HG03060 (cell line): Measurements from ENCODE around the gene LBR.

Experiments used
- ATAC-seq: cut with Tn5 transposase; IDR thresholded peaks from one replicate; pipeline ENCODE4 v1.9.1; 2021; ENCODE audit warnings: low read depth, moderate number of reproducible peaks; ENCODE audit not compliant: unreplicated experiment

LBR gene

GRCh38 chr1:225446981-225447615 lies 19.3 kb upstream of the LBR start:
- ATAC-seq: no peak

GRCh38 chr1:225446595-225446960 lies 18.7 kb upstream of the LBR start:
- no peak for ATAC-seq

DNA sequence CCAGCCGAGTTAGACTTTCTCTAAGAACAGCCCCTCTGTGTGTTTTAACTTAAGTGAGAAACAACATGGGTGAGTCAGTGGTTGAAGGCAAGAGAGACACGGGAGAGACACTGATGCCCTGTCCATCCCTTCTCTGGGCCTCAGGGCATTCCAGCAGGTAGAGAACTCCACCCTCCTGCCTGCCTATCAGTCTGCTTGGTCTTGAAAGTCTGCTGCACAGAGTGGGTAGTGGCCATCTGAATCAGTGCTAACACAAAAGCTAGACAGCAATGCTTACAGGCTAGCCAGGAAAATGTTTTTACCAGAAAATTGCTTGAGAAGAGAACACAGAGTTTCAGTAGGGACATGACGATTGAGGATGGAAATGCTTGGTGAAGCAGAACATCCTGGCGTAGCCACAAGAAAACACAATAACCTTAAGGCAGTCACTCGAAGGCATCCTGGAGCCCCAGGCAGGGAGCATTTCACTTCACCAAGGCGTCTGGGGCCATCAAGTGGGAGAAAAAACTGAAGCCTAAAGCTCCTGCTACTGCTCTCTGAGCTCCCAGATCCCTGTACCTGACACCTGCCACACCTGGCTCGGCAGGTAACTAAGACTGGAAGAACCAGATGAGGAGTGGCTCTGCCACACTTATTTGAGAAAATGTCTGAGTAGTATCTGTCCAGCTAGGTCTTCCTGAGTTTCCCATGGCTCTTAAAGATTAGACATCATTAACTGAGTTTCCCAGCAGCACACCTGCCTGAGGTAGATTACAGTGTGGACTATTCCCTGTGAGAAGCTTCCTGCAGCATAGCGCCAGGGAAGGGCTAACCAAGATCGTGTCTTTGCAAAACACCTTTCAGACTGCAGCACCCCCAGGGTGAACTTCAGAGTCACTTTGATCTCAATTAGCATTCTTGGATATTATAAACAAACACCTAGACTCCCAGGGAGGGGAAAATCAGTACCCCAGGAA lies 18.1 kb upstream of the LBR start:
- ATAC-seq: no peak

- no peak for ATAC-seq
Observed at GRCh38 chr1:225442123-225442505, 14.3 kb upstream of the LBR start.

DNA sequence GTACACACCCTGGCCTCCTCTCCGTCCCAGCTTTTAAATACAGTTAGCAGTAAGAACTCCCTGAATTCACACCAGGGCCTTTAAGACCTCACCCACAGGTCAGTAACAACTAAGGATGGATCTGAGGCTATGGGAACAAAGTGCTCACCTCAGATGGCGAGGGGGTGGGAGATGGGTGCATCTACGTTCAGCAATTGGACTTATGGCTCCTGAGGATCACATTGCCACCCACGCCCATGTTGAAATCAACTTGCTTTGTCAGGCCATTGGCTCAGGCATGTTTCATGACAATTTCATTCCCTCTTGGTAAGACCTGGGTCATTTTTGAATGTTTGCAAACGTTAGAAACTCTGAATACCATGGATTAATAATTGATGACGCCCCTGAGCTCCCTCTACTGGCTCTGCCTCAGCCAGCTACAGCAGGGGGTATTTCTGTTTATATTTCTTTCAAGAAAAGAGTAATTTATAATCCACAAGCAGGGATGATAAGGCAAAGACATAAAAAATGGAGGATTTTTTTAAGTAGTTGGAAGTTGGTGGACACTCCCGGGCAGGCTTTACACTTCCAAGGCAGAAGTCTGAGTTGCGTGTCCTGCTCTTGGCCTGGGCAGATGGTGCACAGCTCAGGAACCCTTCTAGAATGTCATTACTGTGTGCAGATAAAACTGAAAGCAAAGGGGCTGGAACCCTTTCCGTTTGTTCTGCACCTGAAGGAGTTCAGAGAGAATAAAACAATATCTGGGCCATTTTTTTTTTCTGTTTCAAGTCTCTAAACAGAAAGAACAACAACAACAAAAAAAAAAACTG lies 13.7 kb upstream of the LBR start:
- ATAC-seq: no peak

DNA sequence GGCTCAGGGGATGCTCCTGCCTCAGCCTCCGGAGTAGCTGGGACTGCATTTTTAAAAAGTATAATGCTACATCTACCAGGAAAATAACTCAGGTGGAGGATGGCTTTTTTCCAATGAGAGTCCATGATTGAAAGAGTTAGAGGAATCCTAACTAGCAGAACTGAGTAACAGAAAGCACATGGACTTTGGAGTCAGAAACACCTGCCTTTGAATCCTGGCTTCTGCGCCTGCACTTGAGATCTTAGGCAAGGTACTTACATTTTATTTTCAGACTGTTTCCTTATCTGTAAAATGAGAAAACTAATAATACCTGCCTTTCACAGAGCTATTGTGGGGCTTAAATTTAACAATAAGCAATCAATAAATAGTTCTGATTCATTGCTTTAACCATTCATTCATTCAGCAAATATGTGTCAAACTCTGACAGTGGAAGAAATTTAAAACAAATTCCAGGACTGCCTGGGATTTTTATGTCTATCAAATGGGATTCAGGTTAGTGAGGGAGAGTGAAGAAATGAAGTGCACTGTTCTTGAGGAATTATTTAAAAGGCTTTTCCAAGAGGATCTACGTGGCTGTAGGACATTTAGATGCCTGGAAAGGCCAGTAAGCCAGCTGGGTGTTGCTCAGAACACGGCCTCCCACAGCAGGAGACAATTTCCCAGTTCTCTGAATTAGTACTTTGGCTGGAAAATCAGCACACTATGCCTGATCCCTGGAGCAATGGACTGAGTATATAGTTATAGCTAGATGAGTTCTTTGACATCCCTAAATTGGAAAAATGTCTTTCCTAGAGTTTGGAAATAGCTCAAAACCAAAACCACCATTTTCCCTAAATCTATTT lies 12.8 kb upstream of the LBR start:
- no peak for ATAC-seq

- ATAC-seq: no peak
Observed at GRCh38 chr1:225437710-225438437, 10.0 kb upstream of the LBR start.

- no peak for ATAC-seq
Observed at GRCh38 chr1:225435957-225436392, 8.1 kb upstream of the LBR start.

- ATAC-seq: no peak
Observed at GRCh38 chr1:225435487-225435886, 7.6 kb upstream of the LBR start.

DNA sequence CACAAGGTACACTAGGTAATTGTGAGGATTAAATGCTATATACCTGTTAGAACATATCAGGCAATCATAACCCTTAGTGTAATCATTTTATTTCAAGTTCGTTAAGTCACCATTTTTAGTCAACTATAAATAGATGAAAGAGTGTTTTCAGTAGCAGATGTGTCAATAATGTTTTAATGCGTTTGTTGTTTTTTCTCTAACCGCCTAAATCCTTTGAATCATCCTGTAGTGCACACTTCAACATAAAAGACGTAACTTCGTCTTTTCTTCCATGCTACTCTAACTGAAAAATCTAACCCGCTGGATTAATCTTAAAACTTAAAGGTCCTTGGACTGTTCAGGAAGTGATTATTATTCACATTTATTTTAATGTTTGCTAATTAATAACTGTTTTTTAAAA lies 7.2 kb upstream of the LBR start:
- ATAC-seq: no peak

DNA sequence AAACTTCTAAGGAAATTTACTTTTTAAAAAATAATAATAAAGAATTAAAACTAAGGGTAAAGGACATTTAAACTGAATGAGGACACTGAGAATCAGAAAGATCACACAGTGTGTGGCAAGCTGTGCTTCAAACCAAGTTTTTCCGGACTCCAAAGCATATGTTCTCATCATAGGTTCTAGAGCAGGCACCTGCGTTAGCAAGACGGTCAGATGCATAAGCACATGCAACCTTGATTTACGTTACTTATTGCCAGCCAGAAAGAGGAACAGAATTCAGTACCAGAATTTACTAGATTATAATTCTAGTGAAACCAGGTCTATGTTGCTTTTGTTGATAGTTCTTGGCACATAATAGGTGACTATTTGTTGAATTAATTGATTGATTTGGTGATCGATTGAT lies 6.2 kb upstream of the LBR start:
- no peak for ATAC-seq

GRCh38 chr1:225431081-225431863 lies 3.4 kb upstream of the LBR start:
- ATAC-seq: no peak

- no peak for ATAC-seq
Observed at GRCh38 chr1:225430301-225430700, 2.5 kb upstream of the LBR start.

- ATAC-seq: peak; percentile 9
Observed at GRCh38 chr1:225428881-225429455, 1.1 kb upstream of the LBR start.

DNA sequence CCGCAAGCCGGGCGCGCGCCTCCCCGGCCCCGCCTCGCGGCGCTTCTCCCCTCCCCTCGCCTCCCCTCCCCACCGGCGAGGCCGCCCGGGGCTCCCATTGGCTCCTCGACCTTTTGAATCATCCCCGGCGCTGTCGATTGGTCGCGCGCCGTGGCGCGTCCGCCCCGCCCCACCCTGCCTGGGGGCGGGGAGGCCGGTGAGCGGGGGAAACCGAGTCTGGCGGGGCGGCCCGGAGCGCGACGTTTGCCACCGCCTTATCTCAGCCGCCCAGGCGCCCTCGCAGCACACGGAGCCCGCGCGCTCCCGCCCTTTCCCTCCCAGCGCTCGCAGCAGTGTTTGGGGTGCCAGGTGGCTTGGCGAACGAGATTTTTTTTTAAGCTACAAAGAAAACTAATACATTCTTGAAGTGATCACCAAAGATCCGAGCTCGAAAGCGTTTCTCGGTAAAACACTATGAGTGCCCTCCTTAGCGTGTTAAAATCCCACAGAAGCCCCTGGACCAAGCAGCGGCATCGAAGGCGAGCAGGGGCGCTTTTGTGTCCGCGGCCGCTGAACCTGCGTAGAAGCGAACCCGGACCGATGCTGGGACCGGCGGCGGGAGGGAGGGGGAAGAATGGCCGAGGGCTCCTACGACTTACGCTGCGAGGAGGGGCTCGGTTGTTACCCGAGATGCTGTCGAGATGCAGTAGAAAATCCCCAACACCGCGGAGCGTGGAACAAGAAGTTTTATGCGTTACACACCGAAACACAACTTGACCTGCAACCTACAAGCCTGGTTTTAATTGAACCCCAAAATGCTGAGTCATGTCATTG lies 436 bp upstream of the LBR start:
- peak; percentile 62 for ATAC-seq

- ATAC-seq: no peak
Observed at GRCh38 chr1:225426395-225427234, 1.2 kb downstream of the LBR start.
